Measurements from ENCODE around the gene MITD1.
"Not testable (repeated sequence)": the region's sequence is repeated elsewhere in the genome, so short reads cannot be mapped to it uniquely, and the experiment has no call there.

MITD1 gene

GRCh38 chr2:99154643-99155536 is 26.0 kb downstream of the MITD1 start, which contains the start of the genes LIPT1 and TSGA10:
LIPT1 (plus strand) TSS chr2:99154967; CDS start chr2:99161958, 6,991 bp downstream.
TSGA10 (minus strand) TSS chr2:99154942; CDS start chr2:99109439, 45,503 bp downstream.
- peak; percentile 41 to 93 (median 85) for DNase-seq

- peak in 3 of 58 donors; percentile 0 to 4 (median 2) for DNase-seq
Measured at GRCh38 chr2:99153921-99154604, 26.8 kb downstream of the MITD1 start.

GRCh38 chr2:99152199-99152895 is 28.5 kb downstream of the MITD1 start:
- DNase-seq: no peak

GRCh38 chr2:99150706-99151105 is 30.2 kb downstream of the MITD1 start:
- no peak for DNase-seq

- DNase-seq: peak; percentile 76 to 96 (median 91)
Measured at GRCh38 chr2:99141110-99142108, 39.4 kb downstream of the MITD1 start, which contains the start of gene C2orf15. C2orf15 (plus strand) TSS chr2:99141707; CDS start chr2:99150559, 8,852 bp downstream.

- DNase-seq: peak in 4 of 58 donors; percentile 64 to 78 (median 78)
Measured at GRCh38 chr2:99140860-99141109, 40.1 kb downstream of the MITD1 start.

GRCh38 chr2:99140056-99140859 is 40.6 kb downstream of the MITD1 start:
- peak in 1 of 58 donors; percentile 25 for DNase-seq

GRCh38 chr2:99139003-99139402 is 41.9 kb downstream of the MITD1 start:
- no peak for DNase-seq

GRCh38 chr2:99135044-99135556 is 45.8 kb downstream of the MITD1 start:
- not testable (repeated sequence) for DNase-seq

GRCh38 chr2:99127981-99128380 is 52.9 kb downstream of the MITD1 start:
- DNase-seq: no peak

Data from anterior cingulate cortex (tissue), 58 donors.